HG03520 (cell line): ENCODE data around the gene AHSG.

Experiments used
- ATAC-seq: cut with Tn5 transposase; IDR thresholded peaks from one replicate; pipeline ENCODE4 v1.9.1; 2021; ENCODE audit warnings: mild to moderate bottlenecking, moderate library complexity; ENCODE audit not compliant: unreplicated experiment

The AHSG gene

GRCh38 chr3:186639778-186640472 is 27.1 kb downstream of the AHSG start, which contains the start of gene FETUB:
TSS of gene FETUB (plus strand) at chr3:186640399. CDS start at chr3:186640461, 62 bp downstream.
- no peak for ATAC-seq

GRCh38 chr3:186640473-186640818 is 27.6 kb downstream of the AHSG start:
- no peak for ATAC-seq

DNA sequence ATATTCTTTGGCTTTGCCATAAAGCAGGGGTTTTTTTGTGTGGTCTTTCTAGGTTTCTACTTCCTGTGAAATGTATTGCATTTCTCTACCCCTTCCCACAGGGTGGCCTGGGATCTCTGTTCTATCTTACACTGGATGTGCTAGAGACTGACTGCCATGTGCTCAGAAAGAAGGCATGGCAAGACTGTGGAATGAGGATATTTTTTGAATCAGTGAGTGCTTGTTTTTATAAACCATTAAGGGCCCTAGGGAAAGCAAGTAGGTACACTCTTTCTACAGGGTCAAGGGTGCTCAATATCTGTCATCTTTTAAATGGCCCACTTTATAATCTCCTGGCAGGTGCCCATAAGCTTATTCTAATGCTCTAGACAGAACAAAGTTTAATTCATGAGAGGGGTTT is 28.1 kb downstream of the AHSG start:
- no peak for ATAC-seq

DNA sequence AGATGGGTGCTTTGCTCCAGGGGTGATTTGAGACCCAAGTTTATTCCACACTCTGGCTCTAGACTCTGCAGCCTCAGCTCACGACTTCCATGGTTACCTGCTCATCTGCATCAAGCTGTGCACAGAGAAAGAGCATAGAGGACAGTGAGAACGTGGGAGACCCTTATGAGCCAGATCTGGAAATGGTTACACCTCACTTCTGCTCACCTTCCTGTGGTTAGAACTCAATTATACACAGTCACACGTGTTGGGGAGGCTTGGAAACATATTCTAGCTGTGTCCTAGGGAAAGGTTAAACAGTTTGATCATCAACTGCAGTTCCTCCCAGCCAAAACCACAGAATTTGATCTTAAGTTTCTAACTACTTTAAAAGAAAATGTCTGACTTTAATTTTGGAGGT is 29.2 kb downstream of the AHSG start:
- ATAC-seq, result no peak

DNA sequence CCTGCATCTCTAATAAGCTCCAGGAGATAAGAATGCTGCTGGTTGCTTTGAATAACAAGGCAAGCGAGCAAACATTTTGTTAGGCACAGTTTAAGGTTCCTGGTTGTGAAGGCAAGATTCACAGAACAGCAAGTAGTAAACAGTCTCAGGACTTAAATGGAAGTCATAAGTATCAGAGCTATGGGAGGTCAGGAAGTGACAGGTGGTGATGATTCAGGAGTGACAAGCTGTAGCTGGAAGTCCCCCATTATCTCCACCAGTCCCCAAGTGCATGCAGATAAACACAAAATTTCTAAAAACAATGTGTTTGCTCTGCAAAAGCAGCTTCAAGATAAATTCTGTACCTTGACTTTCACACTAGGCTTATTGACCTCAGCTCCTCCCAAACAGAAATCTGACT is 30.6 kb downstream of the AHSG start:
- ATAC-seq, result no peak

GRCh38 chr3:186644683-186645082 is 31.8 kb downstream of the AHSG start:
- no peak for ATAC-seq

GRCh38 chr3:186646106-186646505 is 33.2 kb downstream of the AHSG start:
- no peak for ATAC-seq

GRCh38 chr3:186646841-186647240 is 34.0 kb downstream of the AHSG start:
- no peak for ATAC-seq

DNA sequence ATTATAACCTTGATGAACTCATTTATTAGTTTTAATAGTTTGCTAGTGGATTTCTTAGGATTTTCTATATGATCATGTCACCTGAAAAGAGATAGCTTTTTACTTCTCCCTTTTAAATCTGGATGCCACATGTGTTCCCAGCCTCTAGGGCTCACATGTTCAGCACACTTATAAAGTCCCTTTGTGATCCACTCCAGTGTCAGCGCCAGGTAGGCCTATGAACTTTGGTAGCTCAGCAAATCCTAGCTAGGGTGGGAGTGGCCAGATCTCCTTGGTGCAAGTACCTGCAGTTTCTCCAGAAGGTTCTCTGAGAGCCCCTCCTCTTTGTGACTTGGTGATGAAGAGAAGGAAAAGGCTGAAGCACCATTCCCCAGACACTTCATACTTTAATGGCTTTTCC is 36.0 kb downstream of the AHSG start:
- ATAC-seq, result no peak

GRCh38 chr3:186651678-186652215 is 38.9 kb downstream of the AHSG start:
- no peak for ATAC-seq

DNA sequence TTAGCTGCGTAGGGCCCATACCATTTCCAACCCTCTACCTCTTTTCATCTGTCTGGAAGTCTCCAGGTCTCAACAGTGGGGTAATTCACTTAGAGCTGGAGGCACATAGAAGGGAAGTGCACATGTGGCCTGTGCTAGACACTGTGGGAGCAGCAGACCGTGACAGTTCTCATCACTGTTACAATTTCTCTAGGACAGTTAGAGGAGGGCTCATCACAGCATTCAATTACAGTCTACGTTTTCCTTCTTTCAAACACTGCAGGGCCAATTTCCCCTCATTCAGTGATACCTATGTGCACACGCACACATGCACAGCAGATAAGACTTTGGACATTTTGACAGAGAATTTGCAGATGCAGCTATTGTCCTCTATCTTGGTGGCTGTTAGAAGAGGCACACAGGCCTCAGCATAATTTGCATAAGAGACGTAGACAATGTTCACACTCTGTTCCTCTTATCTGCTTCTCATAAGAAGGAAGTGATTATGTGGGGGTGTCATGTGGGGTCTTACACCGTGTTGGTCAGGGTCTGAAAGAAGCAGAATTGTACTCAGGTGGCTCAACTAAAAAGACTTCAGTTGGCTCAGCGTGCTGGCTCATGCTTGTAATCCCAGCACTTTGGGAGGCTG is 40.3 kb downstream of the AHSG start:
- ATAC-seq, result peak; percentile 85

- no peak for ATAC-seq
These were observed 41.1 kb downstream of the AHSG start for GRCh38 chr3:186653984-186654383.

- ATAC-seq, result no peak
These were observed 50.7 kb downstream of the AHSG start for GRCh38 chr3:186663361-186664118.

- ATAC-seq, result no peak
These were observed 51.2 kb downstream of the AHSG start for GRCh38 chr3:186664119-186664495.

DNA sequence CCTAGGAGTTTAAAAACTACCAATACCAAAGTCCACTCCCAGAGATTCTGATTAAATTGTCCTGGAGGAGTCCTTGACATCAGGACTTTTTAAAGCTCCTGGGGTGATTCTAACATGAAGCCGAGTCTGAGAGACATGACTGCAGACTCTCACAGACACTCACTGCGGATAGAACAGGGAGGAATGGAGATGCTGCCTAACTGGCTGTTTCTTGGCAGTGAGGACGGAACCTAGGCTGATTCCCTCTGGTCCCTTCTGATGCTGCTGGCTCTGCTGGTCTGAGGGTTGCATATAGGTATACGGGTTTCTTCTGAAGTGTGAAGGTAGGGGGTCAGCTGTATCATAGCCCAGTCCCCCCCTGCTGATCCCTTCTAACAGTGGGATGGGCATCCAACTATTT is 51.6 kb downstream of the AHSG start:
- no peak for ATAC-seq

GRCh38 chr3:186665625-186666188 is 52.8 kb downstream of the AHSG start, which contains the start of gene HRG:
TSS of gene HRG (plus strand) at chr3:186666014. CDS start at chr3:186666032, 18 bp downstream.
- no peak for ATAC-seq

- no peak for ATAC-seq
These were observed 55.6 kb downstream of the AHSG start for GRCh38 chr3:186668426-186668825.

DNA sequence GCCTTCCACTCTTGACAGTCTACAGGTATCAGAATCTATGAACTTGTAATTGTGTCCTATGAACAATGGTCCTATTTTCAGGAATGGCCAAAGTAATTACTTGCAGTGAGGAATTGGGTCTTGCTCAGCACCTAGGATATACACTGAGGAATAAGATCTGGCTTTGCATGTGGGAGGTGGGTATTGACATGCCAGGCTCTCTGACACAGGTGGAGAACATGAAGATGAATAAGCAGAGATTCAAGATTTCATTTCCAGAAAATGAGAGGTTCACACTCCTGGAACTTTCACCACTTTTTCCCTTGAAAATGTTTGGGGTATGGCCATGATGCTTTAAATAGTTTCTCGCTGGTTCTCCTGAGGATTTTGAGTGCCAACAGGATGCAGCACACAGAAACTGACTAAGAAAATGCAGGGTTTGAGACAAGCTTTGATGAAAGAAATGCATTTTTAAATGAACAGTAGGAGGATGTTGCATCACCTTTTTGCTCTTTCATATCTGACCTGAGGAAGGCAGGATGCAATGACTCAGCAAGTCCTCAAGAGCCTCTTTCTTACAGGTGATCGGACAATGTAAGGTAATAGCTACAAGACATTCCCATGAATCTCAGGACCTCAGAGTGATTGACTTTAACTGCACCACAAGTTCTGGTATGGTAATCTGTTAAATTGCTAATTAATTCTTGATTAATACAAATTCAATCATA is 56.7 kb downstream of the AHSG start:
- no peak for ATAC-seq

DNA sequence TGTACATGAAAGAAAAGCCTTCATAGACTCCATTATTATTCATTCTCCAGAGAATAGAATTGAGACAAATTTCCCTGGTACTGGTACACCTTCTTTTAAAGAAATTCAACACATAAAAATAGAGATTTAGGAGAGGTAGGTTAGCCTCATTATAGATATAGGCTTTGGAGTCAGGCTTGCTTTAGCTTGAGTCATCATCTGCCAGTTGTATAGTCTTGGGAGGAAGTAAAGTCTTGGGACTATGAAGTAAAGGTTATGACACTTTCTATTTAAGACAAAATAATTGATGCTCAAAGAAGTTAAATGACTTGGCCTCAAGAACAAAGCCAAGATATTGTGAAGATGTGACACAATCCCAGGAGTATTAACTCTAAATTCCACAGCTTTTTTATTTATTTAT is 57.3 kb downstream of the AHSG start:
- ATAC-seq, result no peak
